WTC11 (cell line): Measurements from ENCODE around the gene CNR2. TPM values are rescaled to one million over a fixed set of nuclear protein-coding genes. Genes with fewer than 3 reads are reported as not detected.
A peak's percentile ranks its signal among the peaks of the same experiment; 100 is the strongest.

Experiments used
- ATAC-seq: fragments of 200-7000 bp; cut with Tn5 transposase; 2 replicates; pipeline ENCODE4 v1.10.0; 2021; ENCODE audit warnings: mild to moderate bottlenecking, moderate library complexity
- CTCF ChIA-PET: fragments of 300-600 bp; sonication (Branson Sonifier 250); formaldehyde crosslinking; loops from one replicate; lab custom pipeline; 2021; ENCODE audit warnings: antibody characterized with exemption; lab: Charles Lee
- POLR2A ChIA-PET: fragments of 350-600 bp; sonication (Branson Sonifier 250); formaldehyde crosslinking; loops from one replicate; lab custom pipeline; 2021; ENCODE audit warnings: antibody characterized with exemption; lab: Charles Lee
- DNase-seq: peaks from one replicate; pipeline ENCODE4 v3.0.0; 2021; ENCODE audit warnings: low spot score
- H3K27ac Mint-ChIP-seq: 2 replicates; pipeline ENCODE4 v1.8.0; 2021; ENCODE audit warnings: mixed read lengths
- H3K27me3 Mint-ChIP-seq: 2 replicates; pipeline ENCODE4 v1.8.0; 2021; ENCODE audit warnings: low read depth, mild to moderate bottlenecking, moderate library complexity, mixed read lengths
- H3K36me3 Mint-ChIP-seq: 2 replicates; pipeline ENCODE4 v1.8.0; 2021; ENCODE audit warnings: mixed read lengths
- H3K4me1 Mint-ChIP-seq: 2 replicates; pipeline ENCODE4 v1.8.0; 2022; ENCODE audit warnings: mixed read lengths
- H3K4me3 Mint-ChIP-seq: 2 replicates; pipeline ENCODE4 v1.8.0; 2021; ENCODE audit warnings: mild to moderate bottlenecking, moderate library complexity, mixed read lengths
- H3K9me3 Mint-ChIP-seq: 2 replicates; pipeline ENCODE4 v1.8.0; 2021; ENCODE audit warnings: mixed read lengths
- AFF4 ChIP-seq: sonication (generic); formaldehyde crosslinking; IDR thresholded peaks from 2 replicates; pipeline ENCODE4 v1.8.1; 2023; ENCODE audit warnings: mild to moderate bottlenecking, missing genetic modification reagents, borderline replicate concordance
- ARID4B ChIP-seq: sonication (generic); formaldehyde crosslinking; IDR thresholded peaks from 2 replicates; pipeline ENCODE4 v1.8.0; 2023; ENCODE audit warnings: missing genetic modification reagents, mild to moderate bottlenecking, borderline replicate concordance
- CBFB ChIP-seq: sonication (generic); formaldehyde crosslinking; IDR thresholded peaks from 2 replicates; pipeline ENCODE4 v1.8.1; 2022; ENCODE audit warnings: mild to moderate bottlenecking, low read depth, missing genetic modification reagents
- CTCF ChIP-seq: fragments of 200-600 bp; IDR thresholded peaks from 2 replicates; pipeline ENCODE4 v1.8.0; 2022; ENCODE audit warnings: antibody characterized with exemption
- EMX1 ChIP-seq: fragments of 250-450 bp; sonication (Bioruptor Pico); IDR thresholded peaks from 2 replicates; pipeline ENCODE4 v1.8.0; 2021; ENCODE audit warnings: mild to moderate bottlenecking
- ETV6 ChIP-seq: sonication (generic); formaldehyde crosslinking; IDR thresholded peaks from 2 replicates; pipeline ENCODE4 v1.8.1; 2022; ENCODE audit warnings: mild to moderate bottlenecking, missing genetic modification reagents
- IRF2 ChIP-seq: sonication (generic); formaldehyde crosslinking; IDR thresholded peaks from 2 replicates; pipeline ENCODE4 v1.8.0; 2022; ENCODE audit warnings: low read depth, missing genetic modification reagents, borderline replicate concordance
- NFATC4 ChIP-seq: fragments of 250-450 bp; sonication (Bioruptor Pico); IDR thresholded peaks from 2 replicates; pipeline ENCODE4 v1.9.0; 2021; ENCODE audit warnings: mild to moderate bottlenecking
- NR1H2 ChIP-seq: sonication (generic); formaldehyde crosslinking; IDR thresholded peaks from 2 replicates; pipeline ENCODE4 v1.9.0; 2021; ENCODE audit warnings: mild to moderate bottlenecking, moderate library complexity, missing genetic modification reagents
- PRRX2 ChIP-seq: fragments of 250-450 bp; sonication (Bioruptor Pico); IDR thresholded peaks from 2 replicates; pipeline ENCODE4 v1.8.0; 2021; ENCODE audit warnings: mild to moderate bottlenecking
- SMAD3 ChIP-seq: sonication (generic); formaldehyde crosslinking; IDR thresholded peaks from 2 replicates; pipeline ENCODE4 v1.8.0; 2022; ENCODE audit warnings: missing genetic modification reagents, mild to moderate bottlenecking, borderline replicate concordance
- TEAD4 ChIP-seq: sonication (generic); formaldehyde crosslinking; IDR thresholded peaks from 2 replicates; pipeline ENCODE4 v1.8.0; 2022; ENCODE audit warnings: mild to moderate bottlenecking, missing genetic modification reagents
- USF1 ChIP-seq: sonication (generic); formaldehyde crosslinking; IDR thresholded peaks from 2 replicates; pipeline ENCODE4 v1.8.0; 2022; ENCODE audit warnings: mild to moderate bottlenecking, missing genetic modification reagents
- ZBTB43 ChIP-seq: sonication (generic); formaldehyde crosslinking; IDR thresholded peaks from 2 replicates; pipeline ENCODE4 v1.8.1; 2023; ENCODE audit warnings: mild to moderate bottlenecking, missing genetic modification reagents
- ZNF263 ChIP-seq: sonication (generic); formaldehyde crosslinking; IDR thresholded peaks from 2 replicates; pipeline ENCODE4 v1.8.1; 2022; ENCODE audit warnings: low read depth, mild to moderate bottlenecking, moderate library complexity, missing genetic modification reagents
- ZNF317 ChIP-seq: sonication (generic); formaldehyde crosslinking; IDR thresholded peaks from 2 replicates; pipeline ENCODE4 v1.8.1; 2023; ENCODE audit warnings: low read depth, mild to moderate bottlenecking, moderate library complexity, missing genetic modification reagents, borderline replicate concordance
- ZNF671 ChIP-seq: fragments of 250-450 bp; sonication (Bioruptor Pico); IDR thresholded peaks from 2 replicates; pipeline ENCODE4 v1.8.0; 2021; ENCODE audit warnings: mild to moderate bottlenecking
- total RNA-seq: library from RNA; stranded (reverse); gene quantifications from 3 replicates; pipeline ENCODE4 v1.2.3, GENCODE V29; 2021

CNR2 gene
- total RNA-seq, 1 experiment from 2014 or later = not detected

- peak; percentile 88 for TF ChIP-seq CTCF
- TF ChIP-seq ZNF263 (CRISPR knock-in tag) = no peak
- no peak for TF ChIP-seq EMX1 (CRISPR knock-in tag)
- no peak for TF ChIP-seq SMAD3 (CRISPR knock-in tag)
- TF ChIP-seq NR1H2 = no peak
- TF ChIP-seq CBFB (CRISPR knock-in tag) = no peak
- TF ChIP-seq TEAD4 (CRISPR knock-in tag) = no peak
- TF ChIP-seq USF1 (CRISPR knock-in tag) = 0 out of 2 replicates have a peak, but pooled peaks have one; percentile 21
- TF ChIP-seq, all 79 proteins: peak for 15
Measured at GRCh38 chr1:23867895-23868556, 45.1 kb downstream of the CNR2 start, which contains the start of gene FUCA1 (continued).

- H3K27me3 Mint-ChIP-seq = peaks cover 50% of the 10 kb centered on the region
- no peak overlapping the region for H3K27ac Mint-ChIP-seq
- no peaks in the 10 kb centered on the region for H3K9me3 Mint-ChIP-seq
- peaks cover 14% of the 10 kb centered on the region for H3K4me1 Mint-ChIP-seq
- peak overlapping the region; percentile 71 for H3K4me3 Mint-ChIP-seq
- ATAC-seq (no peak; the same call in 1 of the 2 replicates), DNase-seq (no peak)
- 0 out of 2 replicates have a peak, but pooled peaks have one; percentile 26 for TF ChIP-seq ZNF317
- no peak for TF ChIP-seq ZBTB43 (CRISPR knock-in tag)
- POLR2A ChIA-PET = no interaction called here
- peaks cover 3% of the 10 kb centered on the region; the same call in 1 of the 2 replicates for H3K36me3 Mint-ChIP-seq
- CTCF ChIA-PET = interaction anchor here (1.5 to 4.0 kb wide), 2 partner anchors 57 to 95 kb away, joined by 3 to 47 read pairs; no protein-coding TSS in a partner anchor
Measured at GRCh38 chr1:23867542-23867894, 45.6 kb downstream of the CNR2 start.

- TF ChIP-seq NR1H2 (no peak), IRF2 (no peak), NFATC4 (CRISPR knock-in tag) (no peak)
- ATAC-seq = no peak
- no peak overlapping the region for H3K4me3 Mint-ChIP-seq
- no peak overlapping the region for H3K27ac Mint-ChIP-seq
- POLR2A ChIA-PET = no interaction called here
- H3K9me3 Mint-ChIP-seq = no peaks in the 10 kb centered on the region
- CTCF ChIA-PET = interaction anchor here (1.0 kb wide), 1 partner anchor 55 kb away, joined by 5 read pairs; no protein-coding TSS in a partner anchor
- H3K27me3 Mint-ChIP-seq = peaks cover 50% of the 10 kb centered on the region
- H3K4me1 Mint-ChIP-seq = peaks cover 14% of the 10 kb centered on the region
- DNase-seq = no peak
- H3K36me3 Mint-ChIP-seq = peaks cover 3% of the 10 kb centered on the region; the same call in 1 of the 2 replicates
Measured at GRCh38 chr1:23865543-23865930, 47.6 kb downstream of the CNR2 start.

GRCh38 chr1:23864801-23865542 lies 48.2 kb downstream of the CNR2 start:
- Mint-ChIP-seq H3K36me3 (peaks cover 4% of the 10 kb centered on the region; the same call in 1 of the 2 replicates), H3K27ac (no peak overlapping the region), H3K9me3 (no peaks in the 10 kb centered on the region), H3K4me1 (peaks cover 14% of the 10 kb centered on the region), H3K4me3 (no peak overlapping the region), H3K27me3 (peaks cover 45% of the 10 kb centered on the region)
- DNase-seq (no peak), ATAC-seq (no peak)
- ChIA-PET CTCF (interaction anchor here (1.0 kb wide), 1 partner anchor 54 kb away, joined by 5 read pairs; no protein-coding TSS in a partner anchor), POLR2A (no interaction called here)
- TF ChIP-seq ETV6 (CRISPR knock-in tag) = no peak
- no peak for TF ChIP-seq ARID4B (CRISPR knock-in tag)
- TF ChIP-seq PRRX2 (CRISPR knock-in tag) = no peak
- no peak for TF ChIP-seq ZNF671 (CRISPR knock-in tag)
- no peak for TF ChIP-seq AFF4 (CRISPR knock-in tag)
